ENCODE data around the gene TTC9B. TPM values are rescaled to one million over a fixed set of nuclear protein-coding genes. Genes with fewer than 3 reads are reported as not detected.

The TTC9B gene
- total RNA-seq, 4 donors from 2014 or later: not detected

DNA sequence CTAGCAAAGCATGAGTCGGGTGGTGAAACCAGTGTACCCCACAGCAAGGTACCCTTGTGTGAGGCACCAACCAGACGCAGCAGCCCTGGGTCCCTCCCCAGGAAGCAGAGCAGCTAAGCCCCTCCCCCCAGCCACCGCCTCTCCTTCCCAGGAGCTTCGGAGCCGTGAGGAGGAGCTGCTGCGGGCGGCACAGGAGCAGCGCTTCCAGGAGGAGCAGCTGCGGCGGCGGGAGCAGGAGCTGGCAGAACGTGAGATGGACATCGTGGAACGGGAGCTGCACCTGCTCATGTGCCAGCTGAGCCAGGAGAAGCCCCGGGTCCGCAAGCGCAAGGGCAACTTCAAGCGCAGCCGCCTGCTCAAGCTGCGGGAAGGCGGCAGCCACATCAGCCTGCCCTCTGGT, 12.4 kb downstream of the TTC9B start:
- Histone ChIP-seq H3K36me3 (peaks cover 37 to 85% (median 69%) of the 10 kb centered on the region in 4 donors), H3K27ac (replicated peaks in 1 of 4) (no peak overlapping the region), H3K27me3 (no peaks in the 10 kb centered on the region), H3K4me3 (no peak overlapping the region), H3K9me3 (peaks cover 0 to 3% (median 0%) of the 10 kb centered on the region in 4 donors), H3K4me1 (no peaks in the 10 kb centered on the region)
- DNase-seq (ENCODE audit: extremely low spot score): no peak
- TF ChIP-seq, protein P1, sequence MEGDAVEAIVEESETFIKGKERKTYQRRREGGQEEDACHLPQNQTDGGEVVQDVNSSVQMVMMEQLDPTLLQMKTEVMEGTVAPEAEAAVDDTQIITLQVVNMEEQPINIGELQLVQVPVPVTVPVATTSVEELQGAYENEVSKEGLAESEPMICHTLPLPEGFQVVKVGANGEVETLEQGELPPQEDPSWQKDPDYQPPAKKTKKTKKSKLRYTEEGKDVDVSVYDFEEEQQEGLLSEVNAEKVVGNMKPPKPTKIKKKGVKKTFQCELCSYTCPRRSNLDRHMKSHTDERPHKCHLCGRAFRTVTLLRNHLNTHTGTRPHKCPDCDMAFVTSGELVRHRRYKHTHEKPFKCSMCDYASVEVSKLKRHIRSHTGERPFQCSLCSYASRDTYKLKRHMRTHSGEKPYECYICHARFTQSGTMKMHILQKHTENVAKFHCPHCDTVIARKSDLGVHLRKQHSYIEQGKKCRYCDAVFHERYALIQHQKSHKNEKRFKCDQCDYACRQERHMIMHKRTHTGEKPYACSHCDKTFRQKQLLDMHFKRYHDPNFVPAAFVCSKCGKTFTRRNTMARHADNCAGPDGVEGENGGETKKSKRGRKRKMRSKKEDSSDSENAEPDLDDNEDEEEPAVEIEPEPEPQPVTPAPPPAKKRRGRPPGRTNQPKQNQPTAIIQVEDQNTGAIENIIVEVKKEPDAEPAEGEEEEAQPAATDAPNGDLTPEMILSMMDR (IDR thresholded peaks at IDR 0.05): no peak
- TF ChIP-seq POLR2AphosphoS5 (IDR thresholded peaks at IDR 0.05) (no peak), POLR2A (IDR thresholded peaks at IDR 0.05; ENCODE audit: low read depth) (no peak), EP300 (IDR thresholded peaks at IDR 0.05) (no peak)
- intact Hi-C loops (cut with DNase I): no loop called here
- 96% methylated on average over 12 of the region's 21 CpGs for WGBS

DNA sequence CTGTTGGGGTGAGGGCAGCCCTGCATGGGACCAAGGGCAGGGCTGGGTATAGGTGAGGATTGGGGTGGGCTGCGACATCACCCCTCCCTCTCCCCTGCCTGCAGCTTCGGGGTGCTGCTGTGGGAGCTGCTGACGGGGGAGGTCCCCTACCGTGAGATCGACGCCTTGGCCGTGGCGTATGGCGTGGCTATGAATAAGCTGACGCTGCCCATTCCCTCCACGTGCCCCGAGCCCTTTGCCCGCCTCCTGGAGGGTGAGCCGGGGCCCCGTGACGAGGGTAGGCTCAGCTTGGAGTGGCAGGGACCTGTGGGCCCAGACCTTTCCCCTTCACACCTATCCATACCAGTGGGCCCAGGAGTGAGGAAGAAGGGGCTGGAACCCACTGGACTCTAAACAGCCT, 13.8 kb downstream of the TTC9B start:
- no peaks in the 10 kb centered on the region for H3K4me1 ChIP-seq
- no peak overlapping the region for H3K27ac ChIP-seq (replicated peaks in 1 of 4)
- H3K9me3 ChIP-seq: peaks cover 0 to 3% (median 0%) of the 10 kb centered on the region in 4 donors

DNA sequence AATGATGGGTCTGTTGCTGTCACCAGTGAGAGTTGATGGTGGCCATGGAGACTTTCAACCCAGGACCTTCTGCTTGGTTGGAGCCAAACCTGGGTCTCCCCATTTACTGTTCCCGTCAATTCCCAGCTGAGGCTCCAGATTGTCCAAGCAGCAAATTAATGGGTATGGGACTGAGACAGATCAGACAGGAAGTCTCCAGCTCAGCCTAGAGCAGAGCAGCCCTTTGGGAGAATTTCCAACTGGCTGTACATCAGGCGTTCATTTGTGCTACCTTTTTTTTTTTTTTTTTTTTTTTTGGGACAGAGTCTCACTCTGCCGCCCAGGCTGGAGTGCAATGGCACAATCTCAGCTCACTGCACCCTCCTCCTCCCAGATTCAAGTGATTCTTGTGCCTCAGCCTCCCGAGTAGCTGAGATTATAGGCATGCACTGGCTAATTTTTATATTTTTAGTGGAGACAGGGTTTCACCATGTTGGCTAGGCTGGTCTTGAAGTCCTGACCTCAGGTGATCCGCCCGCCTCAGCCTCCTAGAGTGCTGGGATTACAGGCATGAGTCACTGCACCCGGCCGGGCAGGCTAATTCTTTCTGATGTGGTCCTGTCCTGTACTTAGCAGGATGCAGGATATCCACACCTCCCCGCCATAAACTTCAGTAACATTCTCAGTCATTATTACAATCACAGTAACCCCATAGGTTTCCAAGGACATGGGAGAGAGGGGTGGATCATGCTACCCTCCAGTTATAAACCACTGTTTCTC, 17.7 kb downstream of the TTC9B start:
- intact Hi-C loops (cut with DNase I): no loop called here
- Histone ChIP-seq H3K9me3 (peaks cover 0 to 3% (median 0%) of the 10 kb centered on the region in 4 donors), H3K36me3 (peaks cover 21 to 71% (median 40%) of the 10 kb centered on the region in 4 donors), H3K4me3 (no peak overlapping the region), H3K27ac (replicated peaks in 1 of 4) (no peak overlapping the region), H3K27me3 (no peaks in the 10 kb centered on the region), H3K4me1 (peaks cover 0 to 3% (median 0%) of the 10 kb centered on the region in 4 donors)
- no peak for DNase-seq (ENCODE audit: extremely low spot score)
- 87% methylated on average over 9 of the region's 9 CpGs for WGBS
- TF ChIP-seq POLR2AphosphoS5 (IDR thresholded peaks at IDR 0.05) (no peak), EP300 (IDR thresholded peaks at IDR 0.05) (no peak)
- TF ChIP-seq, protein P1 (IDR thresholded peaks at IDR 0.05): no peak

More for the DNA sequence above, 13.8 kb downstream of the TTC9B start:
- Histone ChIP-seq H3K4me3 (no peak overlapping the region), H3K27me3 (no peaks in the 10 kb centered on the region), H3K36me3 (peaks cover 31 to 78% (median 61%) of the 10 kb centered on the region in 4 donors)
- intact Hi-C loops (cut with DNase I): no loop called here
- DNase-seq (ENCODE audit: extremely low spot score): no peak
- no peak for TF ChIP-seq POLR2AphosphoS5 (IDR thresholded peaks at IDR 0.05)
- TF ChIP-seq POLR2A (IDR thresholded peaks at IDR 0.05; ENCODE audit: low read depth): no peak
- TF ChIP-seq, protein P1 (IDR thresholded peaks at IDR 0.05): no peak
- no peak for TF ChIP-seq EP300 (IDR thresholded peaks at IDR 0.05)
- WGBS: 98% methylated on average over 10 of the region's 16 CpGs

DNA sequence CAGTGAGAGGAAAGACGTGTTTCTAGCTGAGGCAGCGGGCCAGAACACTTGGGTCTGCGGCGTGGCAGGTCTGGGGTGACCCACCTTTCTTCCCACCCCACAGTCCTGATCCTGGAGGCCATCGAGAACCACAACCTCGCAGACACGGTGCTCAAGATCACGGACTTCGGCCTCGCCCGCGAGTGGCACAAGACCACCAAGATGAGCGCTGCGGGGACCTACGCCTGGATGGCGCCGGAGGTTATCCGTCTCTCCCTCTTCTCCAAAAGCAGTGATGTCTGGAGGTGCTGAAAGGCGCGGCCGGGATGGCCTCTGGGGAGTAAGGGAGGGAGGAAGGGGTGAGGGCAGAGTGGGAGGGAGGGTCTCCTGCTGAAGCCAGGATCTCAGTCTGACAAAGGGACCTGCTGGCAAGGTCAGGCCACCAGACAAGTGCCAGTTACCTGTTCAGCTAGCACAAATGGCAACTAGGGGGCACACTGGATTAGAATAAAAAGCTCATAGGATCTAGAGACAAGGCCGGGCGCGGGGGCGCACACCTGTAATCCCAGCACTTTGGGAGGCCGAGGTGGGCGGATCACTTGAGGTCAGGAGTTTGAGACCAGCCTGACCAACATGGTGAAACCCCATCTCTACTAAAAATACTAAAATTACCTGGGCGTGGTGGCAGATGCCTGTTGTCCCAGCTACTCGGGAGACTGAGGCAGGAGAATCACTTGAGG, 19.8 kb downstream of the TTC9B start:
- Histone ChIP-seq H3K36me3 (peaks cover 7 to 50% (median 21%) of the 10 kb centered on the region in 4 donors), H3K4me1 (peaks cover 0 to 17% (median 4%) of the 10 kb centered on the region in 4 donors), H3K27me3 (no peaks in the 10 kb centered on the region), H3K9me3 (no peaks in the 10 kb centered on the region), H3K27ac (replicated peaks in 1 of 4) (no peak overlapping the region), H3K4me3 (no peak overlapping the region)
- no peak for DNase-seq (ENCODE audit: extremely low spot score)
- TF ChIP-seq POLR2AphosphoS5 (IDR thresholded peaks at IDR 0.05): no peak
- TF ChIP-seq, protein P1 (IDR thresholded peaks at IDR 0.05): no peak
- TF ChIP-seq POLR2A (IDR thresholded peaks at IDR 0.05; ENCODE audit: low read depth): no peak
- no peak for TF ChIP-seq EP300 (IDR thresholded peaks at IDR 0.05)
- intact Hi-C loops (cut with DNase I): no loop called here
- 95% methylated on average over 27 of the region's 29 CpGs for WGBS
